ENCODE measurements around the gene TP53TG3E. TPM values are rescaled to one million over a fixed set of nuclear protein-coding genes. Genes with fewer than 3 reads are reported as not detected.

TP53TG3E gene
- total RNA-seq: not detected in 2 replicates

GRCh38 chr16:33304006-33304405 is at the start of gene TP53TG3E:
Gene TP53TG3E, plus strand, starts transcription at chr16:33304306. Its CDS starts 68 bp downstream, at chr16:33304374.

Other genes with a start within 250 kb of the TP53TG3E start
- gene TP53TG3C, start 110.1 kb upstream of the TP53TG3E start, total RNA-seq: not detected in 2 replicates
- 0.16 TPM in 1 of 2 replicates, not detected in the other for gene TP53TG3B, start 56.5 kb downstream of the TP53TG3E start, total RNA-seq
- gene TP53TG3F, start 155.3 kb downstream of the TP53TG3E start, total RNA-seq: not detected in 2 replicates

Measured in cardiac atrium fibroblast (primary cell).